ENCODE results near the gene FUT8. TPM values are rescaled to one million over a fixed set of nuclear protein-coding genes. Genes with fewer than 3 reads are reported as not detected.

Gene FUT8
- total RNA-seq, 2 donors from 2014 or later: 49.6 to 59.8 TPM

GRCh38 chr14:65396082-65396910 is 16.2 kb upstream of the FUT8 start:
- Mint-ChIP-seq H3K9me3 (peaks cover 13 to 19% of the 10 kb centered on the region in 2 donors), H3K27ac (no peak overlapping the region), H3K36me3 (ENCODE audit: insufficient read depth in 2 of 2) (peaks cover 18 to 39% of the 10 kb centered on the region in 2 donors), H3K27me3 (ENCODE audit: low read depth) (no peaks in the 10 kb centered on the region), H3K4me3 (no peak overlapping the region), H3K4me1 (ENCODE audit: low read depth) (peaks cover 41% of the 10 kb centered on the region)
- no peak for ATAC-seq (replicated peaks in 1 of 2)
- DNase-seq: no peak

GRCh38 chr14:65403231-65403630 is 9.3 kb upstream of the FUT8 start:
- Mint-ChIP-seq H3K27ac (no peak overlapping the region), H3K27me3 (ENCODE audit: low read depth) (no peaks in the 10 kb centered on the region), H3K36me3 (ENCODE audit: insufficient read depth in 2 of 2) (peaks cover 0 to 4% of the 10 kb centered on the region in 2 donors), H3K4me3 (no peak overlapping the region), H3K4me1 (ENCODE audit: low read depth) (peaks cover 4% of the 10 kb centered on the region), H3K9me3 (no peaks in the 10 kb centered on the region)
- ATAC-seq (replicated peaks in 1 of 2) (no peak), DNase-seq (no peak)

- H3K4me3 Mint-ChIP-seq: no peak overlapping the region
- H3K36me3 Mint-ChIP-seq (ENCODE audit: insufficient read depth in 2 of 2): no peaks in the 10 kb centered on the region
- H3K4me1 Mint-ChIP-seq (ENCODE audit: low read depth): peaks cover 26% of the 10 kb centered on the region
- H3K27me3 Mint-ChIP-seq (ENCODE audit: low read depth): no peaks in the 10 kb centered on the region
- no peak overlapping the region for H3K27ac Mint-ChIP-seq
- ATAC-seq (replicated peaks in 1 of 2) (no peak), DNase-seq (no peak)
- H3K9me3 Mint-ChIP-seq: no peaks in the 10 kb centered on the region
Measured at GRCh38 chr14:65408113-65408512, 4.4 kb upstream of the FUT8 start.

GRCh38 chr14:65410640-65411039 is 1.9 kb upstream of the FUT8 start:
- no peaks in the 10 kb centered on the region for H3K36me3 Mint-ChIP-seq (ENCODE audit: insufficient read depth in 2 of 2)
- H3K4me1 Mint-ChIP-seq (ENCODE audit: low read depth): peaks cover 47% of the 10 kb centered on the region
- no peaks in the 10 kb centered on the region for H3K9me3 Mint-ChIP-seq
- no peaks in the 10 kb centered on the region for H3K27me3 Mint-ChIP-seq (ENCODE audit: low read depth)
- H3K4me3 Mint-ChIP-seq: peak overlapping the region; percentile 98 to 99
- ATAC-seq (replicated peaks in 1 of 2): no peak
- peak overlapping the region; percentile 91 for H3K27ac Mint-ChIP-seq
- no peak for DNase-seq

- ATAC-seq (replicated peaks in 1 of 2) (peak; percentile 64 to 74), DNase-seq (peak; percentile 85 to 87)
- no peaks in the 10 kb centered on the region for H3K36me3 Mint-ChIP-seq (ENCODE audit: insufficient read depth in 2 of 2)
- H3K9me3 Mint-ChIP-seq: no peaks in the 10 kb centered on the region
- H3K4me3 Mint-ChIP-seq: peak overlapping the region; percentile 98 to 99
- H3K4me1 Mint-ChIP-seq (ENCODE audit: low read depth): peaks cover 47% of the 10 kb centered on the region
- H3K27me3 Mint-ChIP-seq (ENCODE audit: low read depth): no peaks in the 10 kb centered on the region
- peak overlapping the region; percentile 91 for H3K27ac Mint-ChIP-seq
Measured at GRCh38 chr14:65411656-65412031, 886 bp upstream of the FUT8 start.

GRCh38 chr14:65412856-65413738 is 567 bp downstream of the FUT8 start:
- ATAC-seq (replicated peaks in 1 of 2): peak; percentile 70
- H3K4me3 Mint-ChIP-seq: peak overlapping the region; percentile 98 to 99
- H3K27ac Mint-ChIP-seq: peak overlapping the region; percentile 64
- H3K4me1 Mint-ChIP-seq (ENCODE audit: low read depth): peaks cover 51% of the 10 kb centered on the region
- no peaks in the 10 kb centered on the region for H3K36me3 Mint-ChIP-seq (ENCODE audit: insufficient read depth in 2 of 2)
- no peaks in the 10 kb centered on the region for H3K27me3 Mint-ChIP-seq (ENCODE audit: low read depth)
- peak; percentile 76 to 79 for DNase-seq
- H3K9me3 Mint-ChIP-seq: no peaks in the 10 kb centered on the region

- H3K36me3 Mint-ChIP-seq (ENCODE audit: insufficient read depth in 2 of 2): no peaks in the 10 kb centered on the region
- H3K27me3 Mint-ChIP-seq (ENCODE audit: low read depth): no peaks in the 10 kb centered on the region
- peak overlapping the region; percentile 63 for H3K27ac Mint-ChIP-seq
- DNase-seq: no peak
- peaks cover 50% of the 10 kb centered on the region for H3K4me1 Mint-ChIP-seq (ENCODE audit: low read depth)
- no peak for ATAC-seq (replicated peaks in 1 of 2)
- H3K9me3 Mint-ChIP-seq: no peaks in the 10 kb centered on the region
- H3K4me3 Mint-ChIP-seq: peak overlapping the region; percentile 98 to 99
Measured at GRCh38 chr14:65413739-65414045, 1.2 kb downstream of the FUT8 start.

GRCh38 chr14:65414961-65415589 is 2.5 kb downstream of the FUT8 start:
- peak overlapping the region in 1 of 2 donors; percentile 98 for H3K4me3 Mint-ChIP-seq
- no peaks in the 10 kb centered on the region for H3K9me3 Mint-ChIP-seq
- H3K27ac Mint-ChIP-seq: no peak overlapping the region
- H3K4me1 Mint-ChIP-seq (ENCODE audit: low read depth): peaks cover 44% of the 10 kb centered on the region
- peak in 1 of 2 donors; percentile 10 for DNase-seq
- no peaks in the 10 kb centered on the region for H3K36me3 Mint-ChIP-seq (ENCODE audit: insufficient read depth in 2 of 2)
- no peaks in the 10 kb centered on the region for H3K27me3 Mint-ChIP-seq (ENCODE audit: low read depth)
- no peak for ATAC-seq (replicated peaks in 1 of 2)

GRCh38 chr14:65415613-65416012 is 3.1 kb downstream of the FUT8 start:
- Mint-ChIP-seq H3K4me3 (no peak overlapping the region), H3K4me1 (ENCODE audit: low read depth) (peaks cover 43% of the 10 kb centered on the region), H3K27ac (no peak overlapping the region), H3K27me3 (ENCODE audit: low read depth) (no peaks in the 10 kb centered on the region), H3K36me3 (ENCODE audit: insufficient read depth in 2 of 2) (no peaks in the 10 kb centered on the region), H3K9me3 (no peaks in the 10 kb centered on the region)
- DNase-seq (no peak), ATAC-seq (replicated peaks in 1 of 2) (no peak)

- Mint-ChIP-seq H3K27ac (no peak overlapping the region), H3K4me3 (no peak overlapping the region), H3K27me3 (ENCODE audit: low read depth) (no peaks in the 10 kb centered on the region), H3K9me3 (no peaks in the 10 kb centered on the region), H3K36me3 (ENCODE audit: insufficient read depth in 2 of 2) (peaks cover 0 to 2% of the 10 kb centered on the region in 2 donors), H3K4me1 (ENCODE audit: low read depth) (peaks cover 23% of the 10 kb centered on the region)
- no peak for ATAC-seq (replicated peaks in 1 of 2)
- no peak for DNase-seq
Measured at GRCh38 chr14:65419593-65420252, 7.2 kb downstream of the FUT8 start.

- Mint-ChIP-seq H3K27ac (no peak overlapping the region), H3K4me1 (ENCODE audit: low read depth) (peaks cover 22% of the 10 kb centered on the region)
Measured at GRCh38 chr14:65421201-65421981, 8.9 kb downstream of the FUT8 start.

More at GRCh38 chr14:65421201-65421981, 8.9 kb downstream of the FUT8 start:
- ATAC-seq (replicated peaks in 1 of 2) (no peak), DNase-seq (no peak)
- H3K9me3 Mint-ChIP-seq: no peaks in the 10 kb centered on the region
- H3K4me3 Mint-ChIP-seq: no peak overlapping the region
- H3K27me3 Mint-ChIP-seq (ENCODE audit: low read depth): no peaks in the 10 kb centered on the region
- H3K36me3 Mint-ChIP-seq (ENCODE audit: insufficient read depth in 2 of 2): peaks cover 0 to 2% of the 10 kb centered on the region in 2 donors

All from activated T-cell treated with anti-CD3 and anti-CD28 coated beads, Interleukin-2, amount 50 U/mL, for 72 hours (primary cell).